ENCODE measurements around the gene IFIT3.

Gene IFIT3

GRCh38 chr10:89351780-89352597, 24.2 kb downstream of the IFIT3 start:
- H2AFZ ChIP-seq (ENCODE audit: low read length), result peak overlapping the region; percentile 31
- no peaks in the 10 kb centered on the region for H3K36me3 ChIP-seq (replicated peaks; ENCODE audit: insufficient read depth, low read length)
- peaks cover 28% of the 10 kb centered on the region for H3K4me1 ChIP-seq (ENCODE audit: low read length)
- peak overlapping the region; percentile 42 for H3K4me3 ChIP-seq (ENCODE audit: low read length)
- peak; percentile 82 for DNase-seq
- peak overlapping the region; percentile 84 for H3K27ac ChIP-seq (ENCODE audit: low read length)
- H3K9me2 ChIP-seq (replicated peaks; ENCODE audit: insufficient read depth, low read length), result no peaks in the 10 kb centered on the region
- no peaks in the 10 kb centered on the region for H4K20me1 ChIP-seq (ENCODE audit: insufficient read depth, low read length)
- no peaks in the 10 kb centered on the region for H3K27me3 ChIP-seq (replicated peaks; ENCODE audit: insufficient read depth, low read length)
- peak overlapping the region; percentile 51 for H3K9ac ChIP-seq (ENCODE audit: low read length)
- TF ChIP-seq EZH2 (optimal IDR thresholded peaks at IDR 0.05; ENCODE audit: low read depth, low read length) (no peak), CTCF (IDR thresholded peaks at IDR 0.05; ENCODE audit: low read length) (no peak), EZH2phosphoT487 (IDR thresholded peaks at IDR 0.05; ENCODE audit: low read length) (no peak)
- H3K9me3 ChIP-seq (replicated peaks; ENCODE audit: insufficient read depth, low read length), result no peaks in the 10 kb centered on the region
- no peaks in the 10 kb centered on the region for H3K79me2 ChIP-seq (ENCODE audit: low read length)
- H3F3A ChIP-seq (ENCODE audit: insufficient read depth, low read length), result peaks cover 22% of the 10 kb centered on the region
- peak overlapping the region; percentile 74 for H3K4me2 ChIP-seq (ENCODE audit: low read depth, low read length)

- H2AFZ ChIP-seq (ENCODE audit: low read length), result no peak overlapping the region
- TF ChIP-seq CTCF (IDR thresholded peaks at IDR 0.05; ENCODE audit: low read length) (no peak), EZH2phosphoT487 (IDR thresholded peaks at IDR 0.05; ENCODE audit: low read length) (no peak), EZH2 (optimal IDR thresholded peaks at IDR 0.05; ENCODE audit: low read depth, low read length) (no peak)
- no peak overlapping the region for H3K4me3 ChIP-seq (ENCODE audit: low read length)
- H3K27me3 ChIP-seq (replicated peaks; ENCODE audit: insufficient read depth, low read length), result no peaks in the 10 kb centered on the region
- no peaks in the 10 kb centered on the region for H3K79me2 ChIP-seq (ENCODE audit: low read length)
- H3K9me2 ChIP-seq (replicated peaks; ENCODE audit: insufficient read depth, low read length), result no peaks in the 10 kb centered on the region
- no peak overlapping the region for H3K4me2 ChIP-seq (ENCODE audit: low read depth, low read length)
- H3F3A ChIP-seq (ENCODE audit: insufficient read depth, low read length), result peaks cover 22% of the 10 kb centered on the region
- no peak overlapping the region for H3K9ac ChIP-seq (ENCODE audit: low read length)
- peaks cover 28% of the 10 kb centered on the region for H3K4me1 ChIP-seq (ENCODE audit: low read length)
- H3K36me3 ChIP-seq (replicated peaks; ENCODE audit: insufficient read depth, low read length), result no peaks in the 10 kb centered on the region
- no peak for DNase-seq
- H3K27ac ChIP-seq (ENCODE audit: low read length), result peak overlapping the region; percentile 84; the same call in 1 of the 2 replicates
- no peaks in the 10 kb centered on the region for H3K9me3 ChIP-seq (replicated peaks; ENCODE audit: insufficient read depth, low read length)
- H4K20me1 ChIP-seq (ENCODE audit: insufficient read depth, low read length), result no peaks in the 10 kb centered on the region
Observed at GRCh38 chr10:89352802-89353201, 25.0 kb downstream of the IFIT3 start.

GRCh38 chr10:89355394-89355931, 27.7 kb downstream of the IFIT3 start:
- TF ChIP-seq EZH2phosphoT487 (IDR thresholded peaks at IDR 0.05; ENCODE audit: low read length) (no peak), CTCF (IDR thresholded peaks at IDR 0.05; ENCODE audit: low read length) (no peak), EZH2 (optimal IDR thresholded peaks at IDR 0.05; ENCODE audit: low read depth, low read length) (no peak)
- Histone ChIP-seq H3K36me3 (replicated peaks; ENCODE audit: insufficient read depth, low read length) (no peaks in the 10 kb centered on the region), H3K9me2 (replicated peaks; ENCODE audit: insufficient read depth, low read length) (no peaks in the 10 kb centered on the region), H3K27me3 (replicated peaks; ENCODE audit: insufficient read depth, low read length) (no peaks in the 10 kb centered on the region), H3K4me1 (ENCODE audit: low read length) (peaks cover 26% of the 10 kb centered on the region), H3K9me3 (replicated peaks; ENCODE audit: insufficient read depth, low read length) (no peaks in the 10 kb centered on the region), H3K79me2 (ENCODE audit: low read length) (no peaks in the 10 kb centered on the region), H3K27ac (ENCODE audit: low read length) (no peak overlapping the region), H3K9ac (ENCODE audit: low read length) (no peak overlapping the region), H3F3A (ENCODE audit: insufficient read depth, low read length) (peaks cover 20% of the 10 kb centered on the region), H3K4me2 (ENCODE audit: low read depth, low read length) (no peak overlapping the region), H3K4me3 (ENCODE audit: low read length) (no peak overlapping the region), H2AFZ (ENCODE audit: low read length) (no peak overlapping the region), H4K20me1 (ENCODE audit: insufficient read depth, low read length) (no peaks in the 10 kb centered on the region)
- DNase-seq, result no peak

Measured in MM.1S (cell line).